ENCODE results near the gene SWI5. TPM values are rescaled to one million over a fixed set of nuclear protein-coding genes. Genes with fewer than 3 reads are reported as not detected.

SWI5 gene
- total RNA-seq, 1 experiment from 2014 or later, result 18.0 TPM

GRCh38 chr9:128294142-128294541 lies 18.1 kb downstream of the SWI5 start:
- peaks cover 14% of the 10 kb centered on the region for H3K36me3 Mint-ChIP-seq (ENCODE audit: insufficient read depth, unreplicated experiment)
- no peak overlapping the region for H3K4me3 Mint-ChIP-seq (ENCODE audit: unreplicated experiment)
- Histone ChIP-seq H3K36me3 (ENCODE audit: control insufficient read depth, insufficient read depth, low read length) (no peaks in the 10 kb centered on the region), H3K4me1 (peaks cover 26% of the 10 kb centered on the region), H3K4me3 (ENCODE audit: low read depth, low read length) (no peak overlapping the region), H3K27me3 (replicated peaks; ENCODE audit: control insufficient read depth, insufficient read depth, low read length) (no peaks in the 10 kb centered on the region), H3K9me3 (no peaks in the 10 kb centered on the region)
- no peak overlapping the region for H3K27ac Mint-ChIP-seq (ENCODE audit: unreplicated experiment)
- TF ChIP-seq CTCF (IDR thresholded peaks at IDR 0.05; ENCODE audit: insufficient read depth in 1 of 2, low read depth in 1 of 2, low read length in 1 of 2, severe bottlenecking in 1 of 2, unreplicated experiment in 1 of 2), result no peak
- CTCF ChIA-PET, result interaction anchor here (1.0 to 1.5 kb wide), 2 partner anchors 18 to 126 kb away, joined by 3 to 10 read pairs; partner anchors contain the start of genes GOLGA2 and SWI5
- intact Hi-C loops (cut with micrococcal nuclease; ENCODE audit: unreplicated experiment), result loop anchor here (2.0 kb wide), 1 partner anchor 119 kb away; no protein-coding TSS in a partner anchor
- BruUV-seq (replicated peaks), result no TSS peak
- no peaks in the 10 kb centered on the region for H3K9me3 Mint-ChIP-seq (ENCODE audit: unreplicated experiment)
- POLR2A ChIA-PET, result no interaction called here
- DNase-seq, result no peak
- H3K4me1 Mint-ChIP-seq (ENCODE audit: low read depth, unreplicated experiment), result peaks cover 13% of the 10 kb centered on the region
- H3K27me3 Mint-ChIP-seq (ENCODE audit: insufficient read depth, unreplicated experiment), result no peaks in the 10 kb centered on the region

GRCh38 chr9:128296340-128297220 lies 20.5 kb downstream of the SWI5 start:
- H3K4me1 ChIP-seq, result peaks cover 29% of the 10 kb centered on the region
- intact Hi-C loops (cut with micrococcal nuclease; ENCODE audit: unreplicated experiment), result loop anchor here (5.0 kb wide), 1 partner anchor 161 kb away; the partner anchor contains the start of gene ODF2
- DNase-seq, result peak in 1 of 2 experiments; percentile 71

More at GRCh38 chr9:128296340-128297220, 20.5 kb downstream of the SWI5 start:
- Histone ChIP-seq H3K27me3 (replicated peaks; ENCODE audit: control insufficient read depth, insufficient read depth, low read length) (no peaks in the 10 kb centered on the region), H3K36me3 (ENCODE audit: control insufficient read depth, insufficient read depth, low read length) (no peaks in the 10 kb centered on the region), H3K9me3 (no peaks in the 10 kb centered on the region), H3K4me3 (ENCODE audit: low read depth, low read length) (no peak overlapping the region)
- no peak for TF ChIP-seq CTCF (IDR thresholded peaks at IDR 0.05; ENCODE audit: insufficient read depth in 1 of 2, low read depth in 1 of 2, low read length in 1 of 2, severe bottlenecking in 1 of 2, unreplicated experiment in 1 of 2)
- Mint-ChIP-seq H3K4me1 (ENCODE audit: low read depth, unreplicated experiment) (peaks cover 13% of the 10 kb centered on the region), H3K27me3 (ENCODE audit: insufficient read depth, unreplicated experiment) (no peaks in the 10 kb centered on the region), H3K9me3 (ENCODE audit: unreplicated experiment) (no peaks in the 10 kb centered on the region), H3K36me3 (ENCODE audit: insufficient read depth, unreplicated experiment) (peaks cover 14% of the 10 kb centered on the region), H3K4me3 (ENCODE audit: unreplicated experiment) (no peak overlapping the region), H3K27ac (ENCODE audit: unreplicated experiment) (no peak overlapping the region)
- POLR2A ChIA-PET, result no interaction called here
- CTCF ChIA-PET, result interaction anchor here (0.5 to 2.1 kb wide), 4 partner anchors 42 to 194 kb away, joined by 3 to 5 read pairs (median 4); no protein-coding TSS in a partner anchor
- no TSS peak for BruUV-seq (replicated peaks)
